ENCODE measurements around the gene EID2B. TPM values are rescaled to one million over a fixed set of nuclear protein-coding genes. Genes with fewer than 3 reads are reported as not detected.

EID2B gene
- total and polyA plus RNA-seq, 12 donors, result 1.8 to 4.7 (median 3.2) TPM

DNA sequence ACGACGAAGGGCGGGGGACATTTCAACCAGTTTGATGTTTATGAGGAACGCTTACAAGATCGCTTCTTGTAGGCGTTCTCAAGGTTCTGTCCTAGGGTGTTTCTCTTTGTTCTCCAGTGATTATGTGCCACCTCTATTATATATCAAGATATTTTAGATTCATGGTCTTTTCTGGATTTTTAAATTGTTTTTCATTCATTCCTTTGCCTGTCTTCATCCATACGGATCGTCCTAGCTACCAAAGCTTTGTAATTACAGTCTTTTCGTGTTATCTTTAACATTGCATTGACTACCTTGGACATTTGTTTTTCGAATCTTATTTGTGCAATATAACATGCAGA, 7.7 kb upstream of the EID2B start:
- peaks cover 0 to 32% (median 23%) of the 10 kb centered on the region in 9 donors for H3K4me1 ChIP-seq
- H3K27me3 ChIP-seq, result peaks cover 0 to 3% (median 0%) of the 10 kb centered on the region in 7 donors
- no peaks in the 10 kb centered on the region for H3K9me3 ChIP-seq
- DNase-seq (no peak), ATAC-seq (no peak)
- WGBS, 2 donors, result 5% methylated on average over 10 of the region's 10 CpGs
- H3K36me3 ChIP-seq, result no peaks in the 10 kb centered on the region
- peak overlapping the region in 7 of 10 donors; percentile 74 to 94 (median 86) for H3K4me3 ChIP-seq
- TF ChIP-seq, protein P1, sequence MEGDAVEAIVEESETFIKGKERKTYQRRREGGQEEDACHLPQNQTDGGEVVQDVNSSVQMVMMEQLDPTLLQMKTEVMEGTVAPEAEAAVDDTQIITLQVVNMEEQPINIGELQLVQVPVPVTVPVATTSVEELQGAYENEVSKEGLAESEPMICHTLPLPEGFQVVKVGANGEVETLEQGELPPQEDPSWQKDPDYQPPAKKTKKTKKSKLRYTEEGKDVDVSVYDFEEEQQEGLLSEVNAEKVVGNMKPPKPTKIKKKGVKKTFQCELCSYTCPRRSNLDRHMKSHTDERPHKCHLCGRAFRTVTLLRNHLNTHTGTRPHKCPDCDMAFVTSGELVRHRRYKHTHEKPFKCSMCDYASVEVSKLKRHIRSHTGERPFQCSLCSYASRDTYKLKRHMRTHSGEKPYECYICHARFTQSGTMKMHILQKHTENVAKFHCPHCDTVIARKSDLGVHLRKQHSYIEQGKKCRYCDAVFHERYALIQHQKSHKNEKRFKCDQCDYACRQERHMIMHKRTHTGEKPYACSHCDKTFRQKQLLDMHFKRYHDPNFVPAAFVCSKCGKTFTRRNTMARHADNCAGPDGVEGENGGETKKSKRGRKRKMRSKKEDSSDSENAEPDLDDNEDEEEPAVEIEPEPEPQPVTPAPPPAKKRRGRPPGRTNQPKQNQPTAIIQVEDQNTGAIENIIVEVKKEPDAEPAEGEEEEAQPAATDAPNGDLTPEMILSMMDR (IDR thresholded peaks at IDR 0.05), result peak in 1 of 9 donors; percentile 24
- H3K27ac ChIP-seq, result peak overlapping the region in 6 of 10 donors; percentile 91 to 97 (median 95)
- intact Hi-C loops (cut with DNase I), result loop anchor here in 1 of 10 donors (10.0 kb wide), 1 partner anchor 304 kb away; the partner anchor contains the start of gene FBL

DNA sequence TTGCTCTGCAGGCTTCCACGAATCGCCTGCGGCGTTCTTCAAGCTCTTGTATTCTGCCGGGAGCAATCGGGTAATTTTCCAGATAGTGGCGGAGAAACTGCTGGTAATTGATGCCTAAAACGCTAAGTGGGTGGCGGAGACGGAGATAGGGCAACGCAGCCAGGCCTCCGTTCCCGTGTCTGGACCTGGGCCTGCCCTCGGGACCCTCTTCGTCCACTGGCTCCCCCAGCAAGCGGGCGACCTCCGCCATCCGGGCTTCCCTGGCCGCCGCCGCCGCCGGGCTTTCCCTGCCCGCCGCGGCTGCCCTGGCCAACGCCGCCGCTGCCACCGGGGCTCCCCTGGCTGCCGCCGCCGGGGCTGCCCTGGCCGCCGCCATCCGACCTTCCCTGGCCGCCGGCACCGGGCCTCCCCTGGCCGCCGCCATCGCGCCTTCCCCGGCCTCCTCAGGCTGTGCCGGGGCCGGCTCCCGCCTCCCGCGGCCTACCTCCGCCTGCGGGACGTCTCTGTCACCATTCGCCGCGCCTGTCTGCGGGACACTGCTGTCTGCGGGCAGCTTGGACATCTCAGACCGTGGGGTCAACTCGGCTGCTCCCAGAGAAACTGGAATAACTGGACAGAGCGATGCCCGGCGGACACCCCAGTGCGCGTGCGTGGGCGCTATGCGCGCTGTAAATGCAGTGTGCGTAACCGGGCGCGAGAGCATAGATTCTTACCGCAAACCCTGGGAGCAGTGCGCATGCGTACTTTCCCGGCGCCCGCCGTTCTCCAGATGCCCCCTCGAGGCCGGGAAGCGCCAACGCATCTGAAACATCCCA, 7.1 kb upstream of the EID2B start, which contains the start of gene EID2:
TSS of gene EID2 (minus strand) at position 644 of the 815 bp plus-strand sequence. CDS start at position 562, 82 bp downstream.
- peak within 1 kb of the TSS; percentile 47 to 94 (median 77) for H3K4me3 ChIP-seq
- peak within 1 kb of the TSS; percentile 90 to 98 (median 96) for H3K27ac ChIP-seq
- WGBS, 2 donors, result 0 to 1% methylated on average over 77 to 84 of the region's 84 CpGs
- ATAC-seq (peak; percentile 97 to 99 (median 99)), DNase-seq (peak; percentile 95 to 96)
- TF ChIP-seq, protein P1 (IDR thresholded peaks at IDR 0.05), result peak; percentile 74 to 94 (median 87)
- H3K9me3 ChIP-seq, result no peaks in the 10 kb centered on the region
- no peaks in the 10 kb centered on the region for H3K36me3 ChIP-seq
- H3K4me1 ChIP-seq, result peaks cover 0 to 32% (median 23%) of the 10 kb centered on the region in 9 donors
- intact Hi-C loops (cut with DNase I), result loop anchor here in 9 of 10 donors (5.0 to 10.0 kb wide), 8 partner anchors 55 to 415 kb away; partner anchors contain the start of genes PAK4 (in 2 of the 9), SUPT5H (in 2 of the 9), DYRK1B (in 1 of the 9) and FBL (in 1 of the 9)
- H3K27me3 ChIP-seq, result no peaks in the 10 kb centered on the region

DNA sequence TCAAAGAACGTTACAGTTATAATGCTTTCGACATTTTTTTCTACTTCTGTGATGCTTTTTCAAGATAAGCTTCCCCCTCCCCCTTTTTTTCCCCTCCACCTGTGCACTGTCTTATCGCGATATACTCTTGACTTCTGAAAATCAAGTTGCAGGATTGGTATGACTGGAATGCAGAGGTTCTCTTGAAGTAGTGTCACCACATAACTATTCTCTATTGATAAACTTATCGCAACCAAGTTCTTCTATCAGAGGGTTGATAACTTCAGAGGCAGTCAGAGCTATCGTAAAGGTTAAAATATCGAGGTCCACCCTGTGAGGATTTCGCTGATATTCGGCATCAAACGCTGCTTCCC, 6.5 kb upstream of the EID2B start:
- Histone ChIP-seq H3K4me3 (peak overlapping the region; percentile 47 to 94 (median 77)), H3K4me1 (peaks cover 0 to 32% (median 23%) of the 10 kb centered on the region in 9 donors), H3K9me3 (no peaks in the 10 kb centered on the region), H3K27ac (peak overlapping the region; percentile 90 to 98 (median 96)), H3K36me3 (no peaks in the 10 kb centered on the region), H3K27me3 (no peaks in the 10 kb centered on the region)
- ATAC-seq (peak in 1 of 8 donors; percentile 5), DNase-seq (no peak)
- TF ChIP-seq, protein P1 (IDR thresholded peaks at IDR 0.05), result no peak
- intact Hi-C loops (cut with DNase I), result loop anchor here in 9 of 10 donors (5.0 to 10.0 kb wide), 7 partner anchors 54 to 414 kb away; partner anchors contain the start of genes PAK4 (in 2 of the 9), SUPT5H (in 2 of the 9), DYRK1B (in 1 of the 9) and PLEKHG2 (in 1 of the 9)
- WGBS, 2 donors, result 1 to 2% methylated on average over 10 of the region's 10 CpGs

DNA sequence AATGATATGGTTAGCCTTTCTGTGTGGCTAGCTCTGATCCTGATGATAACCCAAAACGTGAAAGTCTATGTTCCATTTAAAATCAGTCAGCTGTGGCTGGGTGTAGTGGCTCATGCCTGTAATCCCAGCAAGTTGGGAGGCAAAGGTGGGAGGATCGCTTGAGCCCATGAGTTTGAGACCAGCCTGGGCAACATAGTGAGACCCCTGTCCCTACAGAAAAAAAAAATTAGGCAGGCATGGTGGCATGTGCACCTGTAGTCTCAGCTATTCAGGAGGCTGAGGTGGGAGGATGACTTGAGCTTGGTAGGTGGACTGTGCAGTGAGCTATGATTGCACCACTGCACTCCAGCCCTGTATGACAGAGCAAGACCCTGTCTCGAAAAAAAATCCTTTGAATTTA, 1.1 kb upstream of the EID2B start:
- H3K9me3 ChIP-seq, result no peaks in the 10 kb centered on the region
- H3K27me3 ChIP-seq, result no peaks in the 10 kb centered on the region
- H3K4me3 ChIP-seq, result no peak overlapping the region
- no peaks in the 10 kb centered on the region for H3K36me3 ChIP-seq
- ATAC-seq (no peak), DNase-seq (no peak)
- 66 to 75% methylated on average over 3 of the region's 3 CpGs for WGBS, 2 donors
- intact Hi-C loops (cut with DNase I), result loop anchor here (2.0 to 10.0 kb wide), 11 partner anchors 49 to 409 kb away; partner anchors contain the start of genes PAK4 (in 2 of the 10), SUPT5H (in 2 of the 10), TIMM50 (in 2 of the 10) and DYRK1B (in 1 of the 10)
- TF ChIP-seq, protein P1 (IDR thresholded peaks at IDR 0.05), result no peak
- peaks cover 2 to 39% (median 31%) of the 10 kb centered on the region in 9 donors for H3K4me1 ChIP-seq
- H3K27ac ChIP-seq, result no peak overlapping the region

Measured in heart right ventricle (tissue), 16 donors.